ENCODE data around the gene TMEM175.
"Not testable (repeated sequence)": the region's sequence is repeated elsewhere in the genome, so short reads cannot be mapped to it uniquely, and the experiment has no call there.

The TMEM175 gene

GRCh38 chr4:917992-918391, 14.3 kb upstream of the TMEM175 start:
- DNase-seq (ENCODE audit: low spot score) = no peak

- DNase-seq (ENCODE audit: low spot score) = not testable (repeated sequence)
Measured at GRCh38 chr4:918591-918990, 13.7 kb upstream of the TMEM175 start.

- not testable (repeated sequence) for DNase-seq (ENCODE audit: low spot score)
Measured at GRCh38 chr4:919004-919680, 13.1 kb upstream of the TMEM175 start.

GRCh38 chr4:921830-922331, 10.4 kb upstream of the TMEM175 start:
- DNase-seq (ENCODE audit: low spot score) = no peak

- DNase-seq (ENCODE audit: low spot score) = peak; percentile 47
Measured at GRCh38 chr4:924107-925096, 7.9 kb upstream of the TMEM175 start.

GRCh38 chr4:925171-925570, 7.1 kb upstream of the TMEM175 start:
- no peak for DNase-seq (ENCODE audit: low spot score)

- no peak for DNase-seq (ENCODE audit: low spot score)
Measured at GRCh38 chr4:925771-926500, 6.3 kb upstream of the TMEM175 start.

- DNase-seq (ENCODE audit: low spot score) = no peak
Measured at GRCh38 chr4:926538-926937, 5.7 kb upstream of the TMEM175 start.

- not testable (repeated sequence) for DNase-seq (ENCODE audit: low spot score)
Measured at GRCh38 chr4:927566-927965, 4.7 kb upstream of the TMEM175 start.

- DNase-seq (ENCODE audit: low spot score) = no peak
Measured at GRCh38 chr4:929096-929765, 3.0 kb upstream of the TMEM175 start.

- DNase-seq (ENCODE audit: low spot score) = no peak
Measured at GRCh38 chr4:930028-930551, 2.2 kb upstream of the TMEM175 start.

- DNase-seq (ENCODE audit: low spot score) = no peak
Measured at GRCh38 chr4:930827-931193, 1.4 kb upstream of the TMEM175 start.

- DNase-seq (ENCODE audit: low spot score) = peak; percentile 69
Measured at GRCh38 chr4:931194-931959, 883 bp upstream of the TMEM175 start.

- DNase-seq (ENCODE audit: low spot score) = peak; percentile 38
Measured at GRCh38 chr4:932713-933070, 432 bp downstream of the TMEM175 start.

- not testable (repeated sequence) for DNase-seq (ENCODE audit: low spot score)
Measured at GRCh38 chr4:939508-939907, 7.2 kb downstream of the TMEM175 start.

GRCh38 chr4:945274-946102, 13.2 kb downstream of the TMEM175 start:
- no peak for DNase-seq (ENCODE audit: low spot score)

- no peak for DNase-seq (ENCODE audit: low spot score)
Measured at GRCh38 chr4:946103-946450, 13.8 kb downstream of the TMEM175 start.

GRCh38 chr4:946517-947471, 14.5 kb downstream of the TMEM175 start:
- no peak for DNase-seq (ENCODE audit: low spot score)

GRCh38 chr4:947491-947971, 15.3 kb downstream of the TMEM175 start:
- no peak for DNase-seq (ENCODE audit: low spot score)

All from AG20443 (cell line).